CD14-positive monocyte (primary cell): Measurements from ENCODE around the gene SCD5. TPM values are rescaled to one million over a fixed set of nuclear protein-coding genes. Genes with fewer than 3 reads are reported as not detected.

ENCODE experiments used
- DNase-seq, 3 donors: peaks; one replicate each; pipeline ENCODE4 v3.0.0-alpha.2; 2011 to 2022
- H2AFZ ChIP-seq: 2 replicates; pipeline ENCODE4 v1.6.0; 2012; ENCODE audit warnings: mild to moderate bottlenecking, low read depth, low read length, inconsistent platforms; ENCODE audit not compliant: insufficient read depth, poor library complexity, severe bottlenecking
- H3K27ac ChIP-seq, 2 donors: 1 replicate in 1 of 2; 2 replicates in 1 of 2; pipeline ENCODE4 v1.5.1; 2012 to 2013; ENCODE audit warnings: low read length in 2 of 2, control low read depth in 1 of 2, inconsistent platforms in 1 of 2, low read depth in 1 of 2, mild to moderate bottlenecking in 1 of 2
- H3K27me3 ChIP-seq, 2 donors: one replicate each; pipeline versions ENCODE4 v1.6.0 to v1.6.1; 2011 to 2013; ENCODE audit warnings: low read length in 2 of 2; ENCODE audit not compliant: control insufficient read depth in 2 of 2, insufficient read depth in 2 of 2
- H3K36me3 ChIP-seq, 2 donors: replicated peaks in 1 of 2; 1 replicate in 1 of 2; 2 replicates in 1 of 2; pipeline versions ENCODE4 v1.5.1 to v1.6.1; 2012 to 2013; ENCODE audit warnings: low read length in 2 of 2, control low read depth in 1 of 2, inconsistent platforms in 1 of 2, mild to moderate bottlenecking in 1 of 2; ENCODE audit not compliant: insufficient read depth in 2 of 2, control insufficient read depth in 1 of 2
- H3K4me1 ChIP-seq, 2 donors: 1 replicate in 1 of 2; 2 replicates in 1 of 2; pipeline versions ENCODE4 v1.5.1 to v1.6.1; 2012 to 2013; ENCODE audit warnings: low read length in 2 of 2, control low read depth in 1 of 2, inconsistent platforms in 1 of 2, mild to moderate bottlenecking in 1 of 2, moderate library complexity in 1 of 2; ENCODE audit not compliant: insufficient read depth in 2 of 2, control insufficient read depth in 1 of 2
- H3K4me2 ChIP-seq: replicated peaks from 2 replicates; pipeline ENCODE3; 2012; ENCODE audit warnings: low read length, moderate library complexity, mild to moderate bottlenecking; ENCODE audit not compliant: poor library complexity, severe bottlenecking; ENCODE audit errors: extremely low read depth
- H3K4me3 ChIP-seq, 3 experiments: fragments of 200-600 bp in 1 of 3; sonication (generic) in 1 of 3; replicated peaks in 1 of 3; 1 replicate in 2 of 3; 2 replicates in 1 of 3; pipeline ENCODE4 v1.5.1; 2011 to 2013; ENCODE audit warnings: low read length in 3 of 3, mild to moderate bottlenecking in 3 of 3, control low read depth in 2 of 3, low read depth in 2 of 3, inconsistent platforms in 1 of 3, moderate library complexity in 1 of 3
- H3K79me2 ChIP-seq: 2 replicates; pipeline ENCODE4 v1.6.0; 2012; ENCODE audit warnings: mild to moderate bottlenecking, control low read depth, inconsistent platforms, low read length, moderate library complexity; ENCODE audit not compliant: insufficient read depth
- H3K9ac ChIP-seq: 2 replicates; pipeline ENCODE4 v1.6.0; 2017; ENCODE audit warnings: low read length, mild to moderate bottlenecking; ENCODE audit not compliant: insufficient read depth, poor library complexity, severe bottlenecking
- H3K9me3 ChIP-seq, 2 donors: replicated peaks in 1 of 2; 1 replicate in 1 of 2; 2 replicates in 1 of 2; pipeline versions ENCODE4 v1.5.1 to v1.6.1; 2012 to 2013; ENCODE audit warnings: low read length in 2 of 2, control low read depth in 1 of 2; ENCODE audit not compliant: control insufficient read depth in 1 of 2, insufficient read depth in 1 of 2
- H4K20me1 ChIP-seq: 2 replicates; pipeline ENCODE4 v1.6.0; 2012; ENCODE audit warnings: mild to moderate bottlenecking, low read length, control low read depth, moderate library complexity; ENCODE audit not compliant: insufficient read depth
- H3K27ac Mint-ChIP-seq, 7 donors: one replicate each; pipeline ENCODE4 v1.8.0; 2020; ENCODE audit warnings: mild to moderate bottlenecking in 7 of 7, mixed read lengths in 7 of 7, moderate library complexity in 6 of 7, inconsistent platforms in 2 of 7
- H3K27me3 Mint-ChIP-seq, 3 donors: one replicate each; pipeline ENCODE4 v1.8.0; 2021 to 2022; ENCODE audit warnings: low read depth in 3 of 3, mild to moderate bottlenecking in 3 of 3, mixed read lengths in 3 of 3, moderate library complexity in 3 of 3, inconsistent platforms in 1 of 3
- H3K36me3 Mint-ChIP-seq, 2 donors: one replicate each; pipeline ENCODE4 v1.8.0; 2020; ENCODE audit warnings: mixed read lengths in 2 of 2, inconsistent platforms in 1 of 2, mild to moderate bottlenecking in 1 of 2
- H3K4me1 Mint-ChIP-seq: one replicate; pipeline ENCODE4 v1.8.0; 2020; ENCODE audit warnings: mild to moderate bottlenecking, mixed read lengths
- H3K4me3 Mint-ChIP-seq, 2 donors: one replicate each; pipeline ENCODE4 v1.8.0; 2020; ENCODE audit warnings: mild to moderate bottlenecking in 2 of 2, mixed read lengths in 2 of 2, moderate library complexity in 1 of 2
- H3K9me3 Mint-ChIP-seq, 7 donors: one replicate each; pipeline ENCODE4 v1.8.0; 2020 to 2022; ENCODE audit warnings: mixed read lengths in 7 of 7, mild to moderate bottlenecking in 6 of 7, moderate library complexity in 6 of 7, inconsistent platforms in 2 of 7
- WGBS: methylation state at CpG from one replicate; pipeline ENCODE4 v1.1.5; 2013; ENCODE audit warnings: missing lambda C conversion rate; ENCODE audit not compliant: insufficient coverage; 5-methylcytosine and 5-hydroxymethylcytosine counted together
- intact Hi-C, 2 donors: fragments of 100-400 bp; cut with micrococcal nuclease; formaldehyde crosslinking; loops; one replicate each; pipeline versions ENCODE4 v1.15.0 to v1.15.1; 2023
- polyA plus RNA-seq, 3 donors: library from polyadenylated mRNA; depleted of rRNA in 1 of 3; unstranded in 2 of 3; stranded (reverse) in 1 of 3; fragments of 300-500 nt in 2 of 3; fragments of >200 nt in 1 of 3; fragmentation: Illumina TruSeq in 2 of 3; gene quantifications; 1 replicate in 2 of 3; 2 replicates in 1 of 3; pipeline ENCODE4 v1.2.3, GENCODE V29; 2012 to 2021
- TF ChIP-seq, protein P1 (sequence below): fragments of 200-600 bp; IDR thresholded peaks from one replicate; pipeline ENCODE4 v1.8.0; 2022; ENCODE audit warnings: antibody characterized with exemption, mild to moderate bottlenecking

SCD5 gene
- polyA plus RNA-seq, 3 donors, result 0.28 to 1.3 (median 0.61) TPM

DNA sequence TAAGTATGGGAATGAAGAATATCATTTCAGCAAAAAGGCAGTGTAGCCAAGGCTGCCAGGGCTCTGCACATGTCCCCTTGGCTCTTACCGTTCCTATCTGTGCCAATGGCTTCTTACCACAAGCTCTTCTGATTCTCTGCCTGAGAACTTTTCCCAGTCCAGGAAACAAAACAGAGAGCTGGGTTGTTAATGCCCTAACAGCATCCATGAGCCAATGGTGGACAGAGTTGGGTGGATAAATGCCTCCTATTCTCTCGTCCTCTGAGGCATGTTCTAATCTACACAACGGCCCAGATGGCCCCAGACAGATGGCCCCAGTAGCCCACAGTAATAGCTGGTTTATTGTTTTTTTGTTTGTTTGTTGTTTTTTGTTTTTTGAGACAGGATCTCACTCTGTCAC is 28.0 kb downstream of the SCD5 start:
- 100% methylated on average over 2 of the region's 3 CpGs for WGBS
- H3K36me3 Mint-ChIP-seq, result no peaks in the 10 kb centered on the region

DNA sequence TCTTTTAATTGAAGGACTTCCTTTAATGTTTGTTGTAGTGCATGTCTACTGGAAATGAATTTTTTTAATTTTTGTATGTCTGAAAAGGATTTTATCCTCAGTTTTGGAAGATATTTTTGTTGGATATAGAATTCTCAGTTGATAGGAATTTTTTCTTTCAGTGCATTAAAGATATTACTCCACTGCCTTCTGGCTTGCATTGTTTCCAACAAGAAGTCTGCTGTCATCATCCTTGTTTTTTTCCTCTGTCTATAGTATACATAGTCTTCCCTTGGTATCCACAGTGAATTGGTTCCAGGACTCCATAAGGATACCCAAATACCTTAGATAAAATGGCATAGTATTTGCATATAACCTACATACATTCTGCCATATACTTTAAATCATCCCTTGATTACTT is 33.5 kb downstream of the SCD5 start:
- no peak for DNase-seq
- peaks cover 7 to 21% (median 17%) of the 10 kb centered on the region in 7 donors for H3K9me3 Mint-ChIP-seq

More for the DNA sequence above, 28.0 kb downstream of the SCD5 start:
- no peaks in the 10 kb centered on the region for H3K4me1 ChIP-seq
- Mint-ChIP-seq H3K4me3 (no peak overlapping the region), H3K4me1 (peaks cover 5% of the 10 kb centered on the region), H3K9me3 (peaks cover 1 to 13% (median 10%) of the 10 kb centered on the region in 7 donors), H3K27ac (no peak overlapping the region), H3K27me3 (peaks cover 0 to 2% (median 1%) of the 10 kb centered on the region in 3 donors)
- TF ChIP-seq, protein P1, sequence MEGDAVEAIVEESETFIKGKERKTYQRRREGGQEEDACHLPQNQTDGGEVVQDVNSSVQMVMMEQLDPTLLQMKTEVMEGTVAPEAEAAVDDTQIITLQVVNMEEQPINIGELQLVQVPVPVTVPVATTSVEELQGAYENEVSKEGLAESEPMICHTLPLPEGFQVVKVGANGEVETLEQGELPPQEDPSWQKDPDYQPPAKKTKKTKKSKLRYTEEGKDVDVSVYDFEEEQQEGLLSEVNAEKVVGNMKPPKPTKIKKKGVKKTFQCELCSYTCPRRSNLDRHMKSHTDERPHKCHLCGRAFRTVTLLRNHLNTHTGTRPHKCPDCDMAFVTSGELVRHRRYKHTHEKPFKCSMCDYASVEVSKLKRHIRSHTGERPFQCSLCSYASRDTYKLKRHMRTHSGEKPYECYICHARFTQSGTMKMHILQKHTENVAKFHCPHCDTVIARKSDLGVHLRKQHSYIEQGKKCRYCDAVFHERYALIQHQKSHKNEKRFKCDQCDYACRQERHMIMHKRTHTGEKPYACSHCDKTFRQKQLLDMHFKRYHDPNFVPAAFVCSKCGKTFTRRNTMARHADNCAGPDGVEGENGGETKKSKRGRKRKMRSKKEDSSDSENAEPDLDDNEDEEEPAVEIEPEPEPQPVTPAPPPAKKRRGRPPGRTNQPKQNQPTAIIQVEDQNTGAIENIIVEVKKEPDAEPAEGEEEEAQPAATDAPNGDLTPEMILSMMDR, result no peak
- H3K4me3 ChIP-seq, result no peak overlapping the region
- no peaks in the 10 kb centered on the region for H3K36me3 ChIP-seq
- H3K4me2 ChIP-seq, result no peak overlapping the region
- peaks cover 7 to 10% of the 10 kb centered on the region in 2 donors for H3K9me3 ChIP-seq
- no peaks in the 10 kb centered on the region for H3K79me2 ChIP-seq
- no peaks in the 10 kb centered on the region for H4K20me1 ChIP-seq
- no peak overlapping the region for H3K9ac ChIP-seq
- H2AFZ ChIP-seq, result no peak overlapping the region
- intact Hi-C loops, result no loop called here
- no peak overlapping the region for H3K27ac ChIP-seq
- H3K27me3 ChIP-seq, result no peaks in the 10 kb centered on the region
- no peak for DNase-seq

More for the DNA sequence above, 33.5 kb downstream of the SCD5 start:
- Histone ChIP-seq H3K9me3 (peaks cover 12 to 17% of the 10 kb centered on the region in 2 donors), H3K4me3 (no peak overlapping the region), H3K27me3 (no peaks in the 10 kb centered on the region), H4K20me1 (no peaks in the 10 kb centered on the region), H3K79me2 (no peaks in the 10 kb centered on the region), H3K27ac (no peak overlapping the region), H2AFZ (no peak overlapping the region), H3K4me1 (no peaks in the 10 kb centered on the region), H3K4me2 (no peak overlapping the region), H3K9ac (no peak overlapping the region), H3K36me3 (no peaks in the 10 kb centered on the region)
- Mint-ChIP-seq H3K4me3 (no peak overlapping the region), H3K4me1 (no peaks in the 10 kb centered on the region), H3K27me3 (peaks cover 2 to 3% (median 3%) of the 10 kb centered on the region in 3 donors), H3K36me3 (no peaks in the 10 kb centered on the region), H3K27ac (no peak overlapping the region)
- intact Hi-C loops, result no loop called here
- TF ChIP-seq, protein P1, result no peak
